SK-MEL-5 (cell line): Measurements from ENCODE around the gene CHST2. TPM values are rescaled to one million over a fixed set of nuclear protein-coding genes. Genes with fewer than 3 reads are reported as not detected.

Source experiments
- DNase-seq: peaks from one replicate; pipeline ENCODE4 v3.0.0-alpha.2; 2016; ENCODE audit warnings: low read depth, low spot score
- in situ Hi-C: cut with HindIII; loops from 2 replicates; pipeline ENCODE4 v1.10.0; 2016; ENCODE audit warnings: low sequenced_read_pairs, high pct_unique_total_duplicates, low pct_unique_long_range_greater_than_20kb
- total RNA-seq: library from RNA; depleted of rRNA; stranded (reverse); fragments of >200 nt; shearing (Covaris generic); gene quantifications from 2 replicates; pipeline ENCODE4 v1.2.3, GENCODE V29; 2014; rRNA removed

Gene CHST2
- total RNA-seq, 1 experiment from 2014 or later, result 3.6 TPM

DNA sequence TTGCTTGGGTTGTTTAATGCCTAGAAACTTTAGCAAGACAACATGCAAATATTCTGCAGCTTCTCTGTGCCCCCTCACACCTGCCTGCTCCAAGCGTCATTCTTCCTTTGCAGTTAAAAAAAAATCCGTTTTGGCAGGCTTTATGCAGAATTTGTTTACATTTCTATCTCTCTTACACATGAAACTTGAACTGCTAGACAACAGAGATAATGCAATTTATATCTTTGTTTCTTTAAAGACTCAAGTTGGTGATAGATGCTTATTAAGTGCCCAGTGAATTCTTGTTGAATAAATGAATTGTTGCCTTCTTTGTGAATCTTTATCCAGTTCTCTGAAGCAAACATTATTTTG is 53.2 kb downstream of the CHST2 start:
- no peak for DNase-seq
- in situ Hi-C loops, result no loop called here

DNA sequence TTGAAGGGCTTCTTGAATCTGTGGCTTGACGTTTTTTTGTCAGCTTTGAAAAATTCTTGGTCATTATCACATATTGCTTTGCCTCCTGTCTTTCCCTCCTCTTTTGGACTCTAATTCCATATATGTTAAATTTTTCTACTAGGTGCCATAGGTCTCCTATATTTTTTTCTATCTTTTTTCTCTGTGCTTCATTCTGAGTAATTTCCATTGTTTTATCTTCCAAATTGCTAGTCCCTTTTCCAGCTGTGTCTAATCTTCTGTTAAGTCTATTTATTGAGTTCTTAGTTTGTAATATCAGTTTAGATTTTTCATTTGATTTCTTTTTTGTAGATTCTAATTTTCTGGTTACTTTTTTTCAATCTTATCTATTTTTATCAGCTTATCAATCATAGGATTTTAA is 53.7 kb downstream of the CHST2 start:
- in situ Hi-C loops, result no loop called here
- DNase-seq, result no peak

Other genes with a start within 250 kb of the CHST2 start
- gene PCOLCE2, start 230.7 kb upstream of the CHST2 start, total RNA-seq, result 57.2 and 60.6 TPM in 2 replicates
- gene PAQR9, start 156.1 kb upstream of the CHST2 start, total RNA-seq, result 0.05 and 0.08 TPM in 2 replicates
- gene U2SURP, start 118.2 kb upstream of the CHST2 start, total RNA-seq, result 116 and 120 TPM in 2 replicates